ENCODE data around the gene UBE2I.

The UBE2I gene

DNA sequence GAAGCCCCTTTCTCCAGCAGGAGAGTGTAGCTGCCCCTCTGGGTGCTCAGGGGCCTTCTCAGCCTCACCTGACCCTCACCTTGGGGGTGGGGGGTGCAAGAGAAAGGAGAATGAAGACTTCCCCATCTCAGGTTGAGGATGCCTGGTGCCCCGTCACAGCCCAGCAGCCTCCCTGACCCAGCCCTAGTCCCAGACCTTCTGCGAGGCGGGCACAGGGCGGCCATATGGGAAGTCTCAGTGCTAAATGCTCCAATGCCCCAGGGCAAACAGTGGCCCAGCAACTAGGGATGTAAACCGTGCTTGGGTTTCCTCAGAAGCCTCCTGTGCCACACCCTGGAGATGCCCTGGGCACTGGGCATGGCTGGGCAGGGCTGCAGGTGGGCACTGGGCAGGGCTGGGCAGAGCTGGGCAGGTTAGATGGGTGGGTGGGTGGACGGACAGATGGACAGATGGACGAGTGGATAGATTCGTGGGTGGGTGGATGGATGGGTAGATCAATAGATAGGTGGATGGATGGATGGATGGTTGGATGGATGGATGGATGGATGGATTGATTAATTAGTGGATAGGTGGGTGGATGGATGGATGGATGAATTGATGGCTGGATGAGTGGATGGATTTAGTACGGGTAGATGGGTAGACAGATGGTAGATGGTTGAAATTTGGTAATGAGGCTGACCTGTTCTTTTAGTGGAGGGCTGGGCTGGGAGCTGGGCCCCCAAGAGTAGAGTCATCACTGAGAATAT, 36.8 kb upstream of the UBE2I start:
- Mint-ChIP-seq H3K4me1 (ENCODE audit: low read depth) (peaks cover 3% of the 10 kb centered on the region), H3K27me3 (peaks cover 33% of the 10 kb centered on the region), H3K4me3 (no peak overlapping the region), H3K36me3 (ENCODE audit: low read depth) (no peaks in the 10 kb centered on the region), H3K9me3 (no peaks in the 10 kb centered on the region), H3K27ac (no peak overlapping the region)
- no peak for DNase-seq

DNA sequence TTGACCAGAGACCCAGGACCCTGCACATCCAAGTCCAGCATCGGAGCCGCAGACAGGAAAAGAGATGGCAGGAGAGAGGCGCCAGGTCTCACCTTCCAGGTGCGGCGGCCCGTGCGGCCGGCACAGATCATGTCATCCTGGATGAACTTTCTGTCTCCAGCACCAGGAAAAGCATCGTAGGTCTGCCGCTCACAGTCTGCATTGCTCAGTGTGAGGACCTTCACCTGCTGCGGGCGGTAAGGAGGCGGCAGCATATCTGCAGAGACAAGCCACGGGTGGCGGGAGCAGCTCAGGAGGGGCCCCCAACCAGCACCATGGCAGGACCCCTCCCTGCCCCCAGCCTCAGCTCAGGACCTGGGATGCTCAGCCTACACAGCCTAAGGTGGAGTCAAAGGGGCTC, 35.6 kb upstream of the UBE2I start:
- Mint-ChIP-seq H3K36me3 (ENCODE audit: low read depth) (no peaks in the 10 kb centered on the region), H3K4me1 (ENCODE audit: low read depth) (peaks cover 3% of the 10 kb centered on the region), H3K4me3 (no peak overlapping the region), H3K27me3 (peaks cover 35% of the 10 kb centered on the region), H3K9me3 (no peaks in the 10 kb centered on the region), H3K27ac (no peak overlapping the region)
- no peak for DNase-seq

DNA sequence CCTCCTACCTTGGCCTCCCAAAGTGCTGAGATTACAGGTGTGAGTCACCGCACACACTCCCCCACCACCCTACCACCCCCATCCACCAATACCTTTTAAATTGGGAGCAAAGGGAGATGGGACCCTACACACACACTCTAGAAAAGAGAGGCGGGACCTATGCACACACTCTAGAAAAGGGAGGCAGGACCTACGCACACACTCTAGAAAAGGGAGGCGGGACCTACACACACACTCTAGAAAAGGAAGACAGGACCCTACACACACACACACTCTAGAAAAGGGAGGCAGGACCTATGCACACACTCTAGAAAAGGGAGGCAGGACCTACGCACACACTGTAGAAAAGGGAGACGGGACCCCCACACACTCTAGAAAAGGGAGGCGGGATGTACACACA, 34.7 kb upstream of the UBE2I start:
- Mint-ChIP-seq H3K9me3 (no peaks in the 10 kb centered on the region), H3K27me3 (peaks cover 35% of the 10 kb centered on the region), H3K36me3 (ENCODE audit: low read depth) (no peaks in the 10 kb centered on the region), H3K4me1 (ENCODE audit: low read depth) (peaks cover 3% of the 10 kb centered on the region), H3K27ac (no peak overlapping the region), H3K4me3 (no peak overlapping the region)
- DNase-seq = no peak

DNA sequence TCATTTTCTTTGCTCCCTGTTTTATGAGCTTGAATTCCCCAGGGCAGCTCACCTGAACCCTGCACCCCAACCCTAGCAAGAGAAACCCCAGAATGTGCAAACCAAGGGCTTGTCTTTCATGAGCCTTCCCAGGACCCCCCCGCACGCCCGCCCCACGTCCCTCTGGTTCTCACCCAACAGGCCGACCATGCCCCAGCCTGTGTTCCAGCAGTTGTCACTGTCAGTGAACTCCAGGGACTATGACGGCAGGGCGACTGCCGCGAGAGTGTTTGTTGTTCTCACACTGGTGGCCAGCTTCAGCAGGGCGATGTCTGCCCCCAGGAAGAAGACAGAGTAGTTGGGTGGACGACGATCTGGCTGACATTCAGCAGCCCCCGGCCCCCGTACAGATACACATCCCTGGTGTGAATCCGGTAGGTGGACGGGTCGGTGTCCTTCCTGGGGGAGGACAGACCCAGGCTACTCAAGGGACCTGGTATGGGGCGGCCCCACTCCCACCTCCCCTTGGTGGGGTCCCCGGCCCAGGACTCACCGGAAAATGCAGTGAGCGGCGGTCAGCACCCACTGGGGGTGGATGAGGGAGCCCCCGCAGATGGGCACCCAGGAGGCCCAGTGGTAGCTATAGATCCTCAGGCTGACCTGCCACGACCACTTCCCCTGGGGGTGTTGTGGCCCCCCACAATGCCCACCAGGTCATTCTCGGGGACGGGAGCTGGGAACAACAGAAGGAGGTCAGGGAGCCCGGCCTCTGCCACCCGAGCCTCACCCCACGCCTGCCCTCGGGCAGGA, 33.5 kb upstream of the UBE2I start:
- Mint-ChIP-seq H3K27ac (no peak overlapping the region), H3K36me3 (ENCODE audit: low read depth) (no peaks in the 10 kb centered on the region), H3K9me3 (no peaks in the 10 kb centered on the region), H3K4me3 (no peak overlapping the region), H3K4me1 (ENCODE audit: low read depth) (peaks cover 3% of the 10 kb centered on the region), H3K27me3 (peaks cover 33% of the 10 kb centered on the region)
- DNase-seq = no peak

DNA sequence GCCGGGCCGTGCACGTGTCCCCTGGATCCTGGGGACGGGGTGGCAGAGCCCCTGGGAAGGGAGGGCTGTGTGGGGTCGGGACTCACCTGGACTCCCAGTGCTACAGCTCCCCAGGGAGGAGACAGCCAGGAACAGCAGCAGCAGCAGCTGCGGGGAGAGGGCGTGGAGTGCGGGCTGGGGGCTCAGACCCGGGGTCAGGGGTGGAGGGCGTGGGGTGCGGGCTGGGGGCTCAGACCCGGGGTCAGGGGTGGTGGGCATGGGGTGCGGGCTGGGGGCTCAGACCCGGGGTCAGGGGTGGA, 32.9 kb upstream of the UBE2I start:
- Mint-ChIP-seq H3K27me3 (peaks cover 29% of the 10 kb centered on the region), H3K27ac (no peak overlapping the region), H3K9me3 (no peaks in the 10 kb centered on the region), H3K4me3 (no peak overlapping the region), H3K4me1 (ENCODE audit: low read depth) (peaks cover 3% of the 10 kb centered on the region), H3K36me3 (ENCODE audit: low read depth) (no peaks in the 10 kb centered on the region)
- no peak for DNase-seq

DNA sequence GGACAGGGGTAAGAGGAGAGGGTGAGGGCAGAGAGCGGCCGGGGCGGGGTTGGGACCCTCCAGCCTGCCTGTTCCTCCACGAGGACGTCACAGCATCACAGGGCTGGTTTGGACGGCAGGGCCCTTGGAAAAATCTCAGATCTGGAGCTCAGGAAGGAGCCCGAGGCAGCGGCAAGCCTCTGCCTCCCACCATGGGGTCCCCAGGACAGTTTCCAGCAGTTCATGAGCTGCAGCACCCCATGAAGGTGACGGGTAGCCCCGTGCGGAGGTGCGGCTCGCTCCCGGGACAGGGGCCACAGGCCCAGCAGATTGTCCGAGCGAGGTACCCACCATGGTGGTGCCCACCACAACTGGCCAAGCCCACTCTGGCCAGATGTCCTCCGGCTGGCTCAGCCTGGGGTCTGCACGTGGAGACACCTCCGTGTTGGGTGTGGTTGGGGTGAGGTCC, 32.3 kb upstream of the UBE2I start:
- peaks cover under 1% of the 10 kb centered on the region for H3K4me1 Mint-ChIP-seq (ENCODE audit: low read depth)
- no peaks in the 10 kb centered on the region for H3K9me3 Mint-ChIP-seq
- no peak overlapping the region for H3K4me3 Mint-ChIP-seq
- no peaks in the 10 kb centered on the region for H3K36me3 Mint-ChIP-seq (ENCODE audit: low read depth)
- no peak for DNase-seq
- no peak overlapping the region for H3K27ac Mint-ChIP-seq
- peaks cover 29% of the 10 kb centered on the region for H3K27me3 Mint-ChIP-seq

DNA sequence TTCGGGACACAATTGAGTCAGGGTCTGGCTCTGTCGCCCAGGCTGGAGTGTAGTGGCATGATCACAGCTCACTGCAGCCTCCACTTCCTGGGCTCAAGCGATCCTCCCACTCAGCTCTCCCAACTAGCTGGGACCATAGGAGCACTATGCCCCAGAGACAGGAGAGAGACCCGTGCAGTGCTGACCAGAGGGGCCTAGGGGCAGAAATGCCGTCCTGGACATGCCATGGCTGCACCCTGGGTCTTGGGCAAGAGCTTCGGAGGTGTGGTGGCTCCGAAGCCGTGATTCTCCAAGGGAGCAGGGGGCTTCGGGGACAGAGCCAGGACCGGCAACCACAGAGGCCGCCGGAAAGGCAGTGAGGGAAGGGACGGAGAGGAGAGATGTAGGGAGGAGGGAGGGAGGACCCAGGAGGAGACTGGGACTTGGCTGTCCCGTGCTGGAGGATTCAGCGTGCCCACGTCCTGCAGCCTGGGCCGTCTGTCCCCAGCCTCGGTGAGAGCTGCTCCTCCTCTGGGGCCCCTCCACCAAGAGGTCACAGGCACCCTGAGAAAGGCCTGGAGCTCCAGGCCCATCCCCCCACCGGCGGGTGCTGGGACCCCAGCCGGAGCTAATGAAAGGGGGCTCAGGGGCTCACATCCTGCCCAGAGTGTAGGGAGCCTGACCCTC, 31.7 kb upstream of the UBE2I start:
- no peak overlapping the region for H3K27ac Mint-ChIP-seq
- peaks cover 28% of the 10 kb centered on the region for H3K27me3 Mint-ChIP-seq
- H3K4me1 Mint-ChIP-seq (ENCODE audit: low read depth) = no peaks in the 10 kb centered on the region

DNA sequence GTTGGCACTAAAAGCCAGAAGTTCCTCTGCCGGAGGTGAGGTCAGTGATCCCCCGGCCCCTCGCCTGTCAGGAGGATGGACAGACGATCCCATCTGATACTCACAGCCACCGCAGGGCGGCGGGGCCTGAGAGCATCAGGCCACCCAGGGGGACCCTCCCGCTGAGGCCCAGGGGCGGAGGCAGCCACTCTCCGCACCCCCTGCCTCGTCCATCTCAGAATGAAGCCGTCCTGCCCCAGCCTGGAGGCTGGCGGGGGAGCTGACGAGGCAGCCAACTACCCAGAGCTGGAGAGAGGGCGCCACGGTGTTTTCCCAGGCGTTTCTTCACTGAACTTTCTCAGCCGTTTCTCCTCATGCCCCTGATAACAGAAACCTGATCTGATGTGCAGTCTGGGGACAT, 31.0 kb upstream of the UBE2I start:
- Mint-ChIP-seq H3K4me3 (no peak overlapping the region), H3K9me3 (no peaks in the 10 kb centered on the region), H3K27me3 (peaks cover 21% of the 10 kb centered on the region), H3K27ac (no peak overlapping the region), H3K4me1 (ENCODE audit: low read depth) (no peaks in the 10 kb centered on the region), H3K36me3 (ENCODE audit: low read depth) (no peaks in the 10 kb centered on the region)
- DNase-seq = no peak

More for the DNA sequence above, 31.7 kb upstream of the UBE2I start:
- Mint-ChIP-seq H3K4me3 (no peak overlapping the region), H3K36me3 (ENCODE audit: low read depth) (no peaks in the 10 kb centered on the region), H3K9me3 (no peaks in the 10 kb centered on the region)
- DNase-seq = no peak

DNA sequence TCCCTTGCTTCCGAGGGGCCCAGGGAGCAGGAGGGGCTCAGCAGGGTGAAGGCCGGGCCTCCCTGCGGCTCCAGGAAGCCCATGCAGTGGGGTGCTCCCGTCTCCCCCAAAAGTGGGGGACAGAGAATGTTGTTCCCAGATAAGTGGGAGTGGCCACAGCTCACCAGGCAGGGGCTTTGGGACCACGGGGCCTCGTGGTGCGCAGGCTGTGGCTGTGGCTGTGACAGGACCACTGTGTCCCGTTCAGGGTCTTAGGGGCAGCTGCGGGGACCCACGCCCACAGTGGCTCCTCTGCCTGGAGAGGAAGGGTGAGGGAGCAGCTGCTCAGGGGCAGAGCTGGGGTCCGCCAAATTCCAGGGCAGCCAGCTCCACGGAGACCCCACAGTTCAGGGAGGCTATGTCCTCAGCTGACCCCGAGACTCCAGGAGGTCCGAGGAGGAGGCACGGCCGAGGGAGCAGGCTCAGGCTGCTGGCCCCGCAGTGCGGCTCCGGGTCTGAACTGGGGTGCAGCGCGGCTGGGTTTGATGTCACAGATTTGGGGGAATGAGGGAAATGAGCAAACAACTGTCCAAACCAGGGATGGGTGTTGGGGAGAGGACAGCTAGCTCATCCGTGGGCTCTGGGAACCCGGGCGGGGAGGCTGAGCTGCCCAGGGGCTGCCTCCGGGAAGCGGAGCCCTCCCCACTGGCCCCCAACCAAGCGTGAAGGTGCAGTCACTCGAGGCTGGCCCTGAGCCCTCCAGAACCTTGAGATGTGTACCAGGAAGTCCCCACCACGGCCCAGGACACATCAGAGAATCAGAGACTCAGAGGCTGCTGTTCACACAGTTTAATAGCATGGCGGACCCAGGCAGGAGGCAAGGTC, 30.1 kb upstream of the UBE2I start:
- DNase-seq = no peak
- H3K27me3 Mint-ChIP-seq = peaks cover 21% of the 10 kb centered on the region
- H3K4me3 Mint-ChIP-seq = no peak overlapping the region
- no peak overlapping the region for H3K27ac Mint-ChIP-seq
- no peaks in the 10 kb centered on the region for H3K9me3 Mint-ChIP-seq
- no peaks in the 10 kb centered on the region for H3K4me1 Mint-ChIP-seq (ENCODE audit: low read depth)
- H3K36me3 Mint-ChIP-seq (ENCODE audit: low read depth) = no peaks in the 10 kb centered on the region

DNA sequence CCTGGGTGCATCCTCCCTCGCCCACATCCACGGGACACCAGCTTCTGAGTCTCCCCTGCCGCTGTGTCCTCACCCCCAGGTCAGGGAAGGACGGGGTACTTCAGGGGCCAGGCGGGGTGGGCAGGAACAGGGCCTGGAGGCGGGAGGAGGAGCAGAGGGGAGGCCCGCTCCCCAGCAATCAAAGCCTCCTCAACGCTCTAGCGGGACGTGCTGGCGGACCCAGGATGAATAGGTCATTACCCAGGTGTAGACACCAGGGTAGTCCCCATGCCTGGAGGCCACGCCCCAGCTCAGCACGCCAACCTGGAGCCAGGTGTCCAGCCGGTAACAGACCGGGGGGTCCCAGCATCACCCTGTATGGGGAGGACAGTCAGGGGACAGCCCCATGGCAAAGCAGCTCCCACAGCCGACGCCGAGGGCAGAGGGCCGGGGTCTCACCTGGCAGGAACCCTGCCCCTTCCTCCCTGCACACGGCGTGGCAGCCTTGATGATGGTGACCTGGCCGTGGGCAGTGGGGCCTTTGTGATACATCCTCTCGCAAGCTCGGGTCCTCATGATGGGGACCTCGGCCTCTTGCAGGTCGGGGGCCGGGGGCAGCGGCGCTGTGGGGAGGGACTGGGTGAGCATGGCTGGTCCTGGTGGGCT, 29.4 kb upstream of the UBE2I start:
- Mint-ChIP-seq H3K4me1 (ENCODE audit: low read depth) (no peaks in the 10 kb centered on the region), H3K36me3 (ENCODE audit: low read depth) (no peaks in the 10 kb centered on the region), H3K27me3 (peaks cover 21% of the 10 kb centered on the region), H3K27ac (no peak overlapping the region), H3K4me3 (no peak overlapping the region), H3K9me3 (no peaks in the 10 kb centered on the region)
- no peak for DNase-seq

DNA sequence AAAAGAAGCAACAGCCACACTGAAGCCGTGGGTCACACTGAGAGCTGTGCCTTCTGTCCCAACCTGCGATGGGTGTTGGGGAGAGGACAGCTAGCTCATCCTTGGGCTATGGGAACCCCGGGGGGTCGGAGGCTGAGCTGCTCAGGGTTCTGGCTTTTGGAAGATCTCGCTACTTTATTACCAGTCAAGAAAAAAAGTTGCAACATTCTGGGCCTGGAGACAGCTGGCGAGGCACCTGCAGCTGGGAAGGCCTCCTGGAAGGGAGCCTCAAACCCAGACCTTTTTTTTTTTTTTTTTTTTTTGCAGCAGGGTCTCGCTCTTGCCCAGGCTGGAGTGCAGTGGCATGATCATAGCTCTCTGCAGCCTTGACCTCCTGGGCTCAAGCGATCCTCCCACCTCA, 28.7 kb upstream of the UBE2I start:
- H3K27ac Mint-ChIP-seq = no peak overlapping the region
- H3K4me3 Mint-ChIP-seq = no peak overlapping the region
- no peaks in the 10 kb centered on the region for H3K36me3 Mint-ChIP-seq (ENCODE audit: low read depth)
- H3K27me3 Mint-ChIP-seq = peaks cover 18% of the 10 kb centered on the region
- H3K4me1 Mint-ChIP-seq (ENCODE audit: low read depth) = no peaks in the 10 kb centered on the region
- H3K9me3 Mint-ChIP-seq = no peaks in the 10 kb centered on the region
- DNase-seq = no peak

DNA sequence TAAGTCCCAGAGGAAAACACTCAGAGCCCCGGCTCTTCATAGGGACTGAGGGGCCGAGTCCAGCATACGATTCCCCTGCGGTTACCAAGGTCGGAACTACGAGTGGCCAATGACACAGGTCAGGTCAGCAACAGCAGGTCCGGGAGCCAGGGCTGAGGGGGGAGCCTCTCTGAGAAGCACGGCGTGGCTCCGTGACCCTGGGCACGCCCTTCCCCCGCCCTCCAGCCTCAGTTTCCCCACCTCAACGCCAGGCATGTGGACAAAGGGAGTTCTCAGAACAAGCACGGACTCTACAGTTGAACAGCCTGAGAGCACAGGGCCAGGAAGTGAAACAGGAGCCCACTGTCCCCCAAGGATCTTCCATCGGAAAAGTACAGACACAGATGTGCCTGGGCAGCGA, 27.9 kb upstream of the UBE2I start:
- H3K27me3 Mint-ChIP-seq = peaks cover 16% of the 10 kb centered on the region
- DNase-seq = no peak

DNA sequence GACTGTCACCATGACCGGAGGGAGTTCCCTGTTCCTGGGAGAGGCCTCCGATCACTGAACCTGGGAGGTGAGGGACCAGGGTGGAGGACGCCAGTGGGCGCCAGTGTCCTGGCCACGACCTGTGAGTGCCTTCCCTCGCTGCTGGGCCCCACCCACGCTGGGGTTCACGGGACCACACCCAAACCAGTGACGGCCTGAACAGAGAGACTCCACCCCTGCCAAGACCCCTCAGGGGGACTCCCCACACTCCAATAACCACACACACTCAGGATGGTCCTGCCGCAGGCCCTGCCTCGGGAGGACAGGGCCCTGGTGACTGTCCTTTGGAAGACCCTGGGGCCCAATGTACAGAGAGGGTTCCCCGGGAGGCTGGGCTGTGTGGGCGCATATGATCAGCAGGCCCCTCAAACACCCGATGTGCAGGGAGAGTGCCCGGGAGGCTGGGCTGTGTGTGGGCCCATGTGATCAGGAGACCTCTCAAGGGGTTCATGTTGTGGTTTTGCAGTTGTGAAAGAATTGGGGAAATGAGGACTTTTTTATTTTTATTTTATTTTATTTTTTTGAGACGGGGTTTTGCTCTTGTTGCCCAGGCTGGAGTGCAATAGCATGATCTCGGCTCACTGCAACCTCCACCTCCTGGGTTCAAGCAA, 27.0 kb upstream of the UBE2I start:
- H3K4me1 Mint-ChIP-seq (ENCODE audit: low read depth) = no peaks in the 10 kb centered on the region
- no peaks in the 10 kb centered on the region for H3K9me3 Mint-ChIP-seq
- H3K27me3 Mint-ChIP-seq = peaks cover 13% of the 10 kb centered on the region
- H3K36me3 Mint-ChIP-seq (ENCODE audit: low read depth) = no peaks in the 10 kb centered on the region
- no peak for DNase-seq
- H3K4me3 Mint-ChIP-seq = no peak overlapping the region
- H3K27ac Mint-ChIP-seq = no peak overlapping the region

More for the DNA sequence above, 27.9 kb upstream of the UBE2I start:
- Mint-ChIP-seq H3K27ac (no peak overlapping the region), H3K9me3 (no peaks in the 10 kb centered on the region), H3K4me1 (ENCODE audit: low read depth) (no peaks in the 10 kb centered on the region), H3K36me3 (ENCODE audit: low read depth) (no peaks in the 10 kb centered on the region), H3K4me3 (no peak overlapping the region)
